Smooth muscle cell (in vitro differentiated cells): ENCODE data around the gene DLG2. TPM values are rescaled to one million over a fixed set of nuclear protein-coding genes. Genes with fewer than 3 reads are reported as not detected.

Experiments used
- DNase-seq: peaks from one replicate; lab custom pipeline; 2025; ENCODE audit not compliant: unreplicated experiment; lab: John Stamatoyannopoulos, UW
- H2AFZ ChIP-seq: fragments of 200-600 bp; sonication (generic); 2 replicates; pipeline ENCODE4 v1.6.0; 2016; ENCODE audit warnings: antibody characterized with exemption, low read depth, mild to moderate bottlenecking
- H3F3A ChIP-seq: fragments of 200-600 bp; sonication (generic); 2 replicates; pipeline ENCODE4 v1.6.0; 2017; ENCODE audit warnings: antibody characterized with exemption, low read depth
- H3K27ac ChIP-seq: fragments of 200-600 bp; sonication (generic); 2 replicates; pipeline ENCODE4 v1.5.1; 2016; ENCODE audit warnings: low read depth, mild to moderate bottlenecking
- H3K27me3 ChIP-seq: fragments of 200-600 bp; sonication (generic); 2 replicates; pipeline ENCODE4 v1.6.1; 2016; ENCODE audit warnings: low read depth, mild to moderate bottlenecking
- H3K36me3 ChIP-seq: fragments of 200-600 bp; sonication (generic); 2 replicates; pipeline ENCODE4 v1.5.1; 2016; ENCODE audit warnings: low read depth
- H3K4me1 ChIP-seq: fragments of 200-600 bp; sonication (generic); 2 replicates; pipeline ENCODE4 v1.5.1; 2016; ENCODE audit warnings: low read depth
- H3K4me2 ChIP-seq: fragments of 200-600 bp; sonication (generic); 2 replicates; pipeline ENCODE4 v1.6.0; 2016; ENCODE audit warnings: mild to moderate bottlenecking
- H3K4me3 ChIP-seq: fragments of 200-600 bp; sonication (generic); 2 replicates; pipeline ENCODE4 v1.5.1; 2016; ENCODE audit warnings: mild to moderate bottlenecking
- H3K79me2 ChIP-seq: fragments of 200-600 bp; sonication (generic); 2 replicates; pipeline ENCODE4 v1.6.0; 2016; ENCODE audit warnings: low read depth, mild to moderate bottlenecking
- H3K9ac ChIP-seq: fragments of 200-600 bp; sonication (generic); 2 replicates; pipeline ENCODE4 v1.6.0; 2016; ENCODE audit warnings: low read depth
- H3K9me3 ChIP-seq: fragments of 200-600 bp; sonication (generic); replicated peaks from 2 replicates; pipeline ENCODE4 v1.5.1; 2016; ENCODE audit warnings: low read depth
- H4K20me1 ChIP-seq: fragments of 200-600 bp; sonication (generic); 2 replicates; pipeline ENCODE4 v1.6.0; 2016; ENCODE audit warnings: low read depth
- WGBS: methylation state at CpG from one replicate; pipeline ENCODE4 v1.1.7; 2016; ENCODE audit warnings: low lambda C conversion rate; 5-methylcytosine and 5-hydroxymethylcytosine counted together
- polyA plus RNA-seq: library from polyadenylated mRNA; unstranded; fragments of >200 nt; fragmentation: Nextera tagmentation; extraction: Ambion mirVana; gene quantifications from 2 replicates; pipeline ENCODE4 v1.2.1, GENCODE V29; 2016
- total RNA-seq: library from RNA; depleted of rRNA; stranded (reverse); fragments of >200 nt; gene quantifications from 2 replicates; pipeline ENCODE4 v1.2.3, GENCODE V29; 2014
- TF ChIP-seq, protein P1 (sequence below): fragments of 200-600 bp; sonication (generic); IDR thresholded peaks from 2 replicates; pipeline ENCODE4 v1.5.1; 2017; ENCODE audit warnings: borderline replicate concordance, mild to moderate bottlenecking, antibody characterized with exemption; ENCODE audit not compliant: insufficient read depth, poor library complexity, severe bottlenecking

The DLG2 gene
- total and polyA plus RNA-seq, 2 experiments from 2014 or later: 0.74 to 1.1 TPM

DNA sequence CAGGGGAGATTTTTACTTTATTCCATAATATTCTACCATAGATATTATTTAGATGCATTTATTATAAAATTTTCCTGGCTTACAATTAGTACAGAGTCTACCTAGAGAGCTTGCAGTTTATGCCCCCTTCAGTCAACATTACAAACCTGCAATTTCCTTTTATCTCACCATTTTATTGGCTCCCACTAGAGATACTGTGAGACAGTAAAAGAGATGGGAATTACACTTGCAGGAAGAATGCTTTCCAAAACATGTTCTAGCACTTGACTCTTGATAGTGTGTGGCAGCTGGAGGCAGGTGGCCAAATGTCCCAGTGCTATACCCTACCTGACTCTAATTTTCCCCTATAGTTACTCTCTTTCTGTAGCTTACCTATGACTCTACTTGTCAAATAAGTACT is 863.2 kb downstream of the DLG2 start:
- Histone ChIP-seq H2AFZ (no peak overlapping the region), H3K9ac (no peak overlapping the region), H3F3A (no peaks in the 10 kb centered on the region), H3K4me1 (no peaks in the 10 kb centered on the region), H3K27me3 (no peaks in the 10 kb centered on the region), H3K27ac (no peak overlapping the region), H3K9me3 (no peaks in the 10 kb centered on the region), H4K20me1 (no peaks in the 10 kb centered on the region), H3K36me3 (no peaks in the 10 kb centered on the region), H3K79me2 (no peaks in the 10 kb centered on the region), H3K4me3 (no peak overlapping the region), H3K4me2 (no peak overlapping the region)
- no peak for DNase-seq
- TF ChIP-seq, protein P1, sequence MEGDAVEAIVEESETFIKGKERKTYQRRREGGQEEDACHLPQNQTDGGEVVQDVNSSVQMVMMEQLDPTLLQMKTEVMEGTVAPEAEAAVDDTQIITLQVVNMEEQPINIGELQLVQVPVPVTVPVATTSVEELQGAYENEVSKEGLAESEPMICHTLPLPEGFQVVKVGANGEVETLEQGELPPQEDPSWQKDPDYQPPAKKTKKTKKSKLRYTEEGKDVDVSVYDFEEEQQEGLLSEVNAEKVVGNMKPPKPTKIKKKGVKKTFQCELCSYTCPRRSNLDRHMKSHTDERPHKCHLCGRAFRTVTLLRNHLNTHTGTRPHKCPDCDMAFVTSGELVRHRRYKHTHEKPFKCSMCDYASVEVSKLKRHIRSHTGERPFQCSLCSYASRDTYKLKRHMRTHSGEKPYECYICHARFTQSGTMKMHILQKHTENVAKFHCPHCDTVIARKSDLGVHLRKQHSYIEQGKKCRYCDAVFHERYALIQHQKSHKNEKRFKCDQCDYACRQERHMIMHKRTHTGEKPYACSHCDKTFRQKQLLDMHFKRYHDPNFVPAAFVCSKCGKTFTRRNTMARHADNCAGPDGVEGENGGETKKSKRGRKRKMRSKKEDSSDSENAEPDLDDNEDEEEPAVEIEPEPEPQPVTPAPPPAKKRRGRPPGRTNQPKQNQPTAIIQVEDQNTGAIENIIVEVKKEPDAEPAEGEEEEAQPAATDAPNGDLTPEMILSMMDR: no peak

DNA sequence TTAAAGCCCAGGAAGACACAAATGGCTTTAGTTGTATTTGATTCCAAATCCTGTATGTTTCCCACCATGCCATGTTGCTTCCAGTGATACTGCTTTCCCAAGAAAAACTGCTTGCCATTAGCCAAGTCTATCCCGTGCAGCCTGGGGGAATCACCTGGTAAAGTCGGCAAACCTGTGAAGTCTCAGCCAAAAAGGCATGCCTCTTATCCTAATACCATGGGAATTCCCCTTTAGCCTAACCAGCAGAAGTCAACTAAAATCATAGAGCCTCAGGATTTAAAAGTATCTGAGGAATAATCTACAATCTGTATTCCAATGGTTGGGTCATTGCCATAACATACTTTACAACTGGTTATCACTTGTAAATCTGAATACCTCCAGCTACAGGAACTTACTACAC is 869.4 kb downstream of the DLG2 start:
- Histone ChIP-seq H3K4me1 (no peaks in the 10 kb centered on the region), H2AFZ (no peak overlapping the region), H3F3A (no peaks in the 10 kb centered on the region), H3K79me2 (no peaks in the 10 kb centered on the region), H4K20me1 (no peaks in the 10 kb centered on the region), H3K36me3 (no peaks in the 10 kb centered on the region), H3K27ac (no peak overlapping the region), H3K9ac (no peak overlapping the region), H3K27me3 (no peaks in the 10 kb centered on the region), H3K4me3 (no peak overlapping the region), H3K9me3 (no peaks in the 10 kb centered on the region), H3K4me2 (no peak overlapping the region)
- 87% methylated on average over 2 of the region's 2 CpGs for WGBS
- TF ChIP-seq, protein P1: no peak
- no peak for DNase-seq

DNA sequence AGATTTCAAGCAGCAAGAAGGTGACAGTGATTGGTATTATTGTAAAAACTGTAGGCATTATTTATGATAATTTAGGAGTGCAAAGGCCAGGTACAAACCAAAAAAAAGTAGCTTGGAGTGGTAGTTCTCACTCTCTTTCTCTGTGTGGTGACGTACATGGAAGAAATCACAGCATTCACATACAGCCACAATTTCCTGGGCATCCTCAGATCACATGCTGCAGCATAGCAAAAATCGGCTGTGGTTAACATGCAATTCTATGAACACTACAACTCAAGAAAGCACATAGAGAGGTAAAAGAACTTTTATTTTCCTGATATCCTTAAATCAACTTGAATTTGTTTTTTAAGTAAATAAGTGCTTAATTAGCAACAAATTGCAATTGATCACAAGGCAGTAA is 875.8 kb downstream of the DLG2 start:
- Histone ChIP-seq H3F3A (no peaks in the 10 kb centered on the region), H3K9me3 (no peaks in the 10 kb centered on the region), H3K27ac (no peak overlapping the region), H3K4me2 (no peak overlapping the region), H3K27me3 (no peaks in the 10 kb centered on the region), H3K36me3 (no peaks in the 10 kb centered on the region), H3K79me2 (no peaks in the 10 kb centered on the region), H3K9ac (no peak overlapping the region), H4K20me1 (no peaks in the 10 kb centered on the region), H2AFZ (no peak overlapping the region), H3K4me3 (no peak overlapping the region), H3K4me1 (no peaks in the 10 kb centered on the region)
- no peak for DNase-seq
- TF ChIP-seq, protein P1: no peak
- 89% methylated on average over 2 of the region's 2 CpGs for WGBS

DNA sequence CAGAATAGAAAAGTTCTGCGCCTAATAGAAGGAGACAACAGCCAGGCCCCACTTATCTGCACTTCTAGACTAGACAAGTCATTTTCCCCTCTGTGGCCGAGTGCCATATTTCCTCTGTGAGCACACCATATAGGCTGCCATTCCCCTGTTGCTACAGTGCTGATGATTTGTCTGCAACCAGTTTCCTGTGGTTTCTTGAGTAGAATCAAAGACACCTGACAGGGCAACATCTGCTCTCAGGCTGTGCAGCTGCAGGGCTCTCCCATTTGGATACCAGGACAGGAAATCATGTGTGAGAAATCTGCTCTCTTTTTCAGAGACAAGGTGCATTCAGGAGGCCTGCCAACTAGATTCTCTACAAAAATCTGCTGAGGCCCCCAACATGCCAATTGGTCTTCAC is 879.3 kb downstream of the DLG2 start:
- Histone ChIP-seq H3K27me3 (no peaks in the 10 kb centered on the region), H3K4me1 (no peaks in the 10 kb centered on the region), H3K9me3 (no peaks in the 10 kb centered on the region), H3K36me3 (no peaks in the 10 kb centered on the region), H3K9ac (no peak overlapping the region), H3K4me2 (no peak overlapping the region), H3K79me2 (no peaks in the 10 kb centered on the region), H3K4me3 (no peak overlapping the region), H4K20me1 (no peaks in the 10 kb centered on the region), H2AFZ (no peak overlapping the region), H3F3A (no peaks in the 10 kb centered on the region), H3K27ac (no peak overlapping the region)
- WGBS: 85% methylated on average over 2 of the region's 2 CpGs
- TF ChIP-seq, protein P1: no peak
- no peak for DNase-seq
